GM23248 (cell line): ENCODE data around the gene COL17A1. TPM values are rescaled to one million over a fixed set of nuclear protein-coding genes. Genes with fewer than 3 reads are reported as not detected.

ENCODE experiments used
- DNase-seq: peaks from one replicate; pipeline ENCODE4 v3.0.0-alpha.2; 2015
- H2AFZ ChIP-seq: fragments of 200-600 bp; sonication (generic); 2 replicates; pipeline ENCODE4 v1.6.1; 2016; ENCODE audit warnings: antibody characterized with exemption
- H3F3A ChIP-seq: fragments of 200-600 bp; sonication (generic); 2 replicates; pipeline ENCODE4 v1.6.1; 2016; ENCODE audit warnings: mild to moderate bottlenecking, antibody characterized with exemption, mixed run types; ENCODE audit not compliant: insufficient read depth
- H3K27ac ChIP-seq: fragments of 200-600 bp; sonication (generic); 2 replicates; pipeline ENCODE4 v1.5.1; 2016; ENCODE audit warnings: mild to moderate bottlenecking
- H3K27me3 ChIP-seq: fragments of 200-600 bp; sonication (generic); replicated peaks from 2 replicates; pipeline ENCODE4 v1.6.1; 2016; ENCODE audit warnings: mild to moderate bottlenecking; ENCODE audit not compliant: insufficient read depth
- H3K36me3 ChIP-seq: fragments of 200-600 bp; sonication (generic); 2 replicates; pipeline ENCODE4 v1.6.1; 2016; ENCODE audit warnings: low read depth, mild to moderate bottlenecking
- H3K4me1 ChIP-seq: fragments of 200-600 bp; sonication (generic); 2 replicates; pipeline ENCODE4 v1.6.1; 2016; ENCODE audit warnings: mild to moderate bottlenecking; ENCODE audit not compliant: insufficient read depth
- H3K4me2 ChIP-seq: fragments of 200-600 bp; sonication (generic); one replicate; pipeline ENCODE4 v1.6.1; 2016; ENCODE audit warnings: mild to moderate bottlenecking; ENCODE audit not compliant: unreplicated experiment
- H3K4me3 ChIP-seq: fragments of 200-600 bp; sonication (generic); 2 replicates; pipeline ENCODE4 v1.5.1; 2016; ENCODE audit warnings: mild to moderate bottlenecking
- H3K79me2 ChIP-seq: fragments of 200-600 bp; sonication (generic); 2 replicates; pipeline ENCODE4 v1.6.1; 2016; ENCODE audit warnings: mild to moderate bottlenecking; ENCODE audit not compliant: insufficient read depth
- H3K9ac ChIP-seq: fragments of 200-600 bp; sonication (generic); 2 replicates; pipeline ENCODE4 v1.6.1; 2016; ENCODE audit warnings: mild to moderate bottlenecking
- H3K9me2 ChIP-seq: fragments of 200-600 bp; sonication (generic); 2 replicates; pipeline ENCODE4 v1.6.1; 2016; ENCODE audit warnings: mixed run types, mild to moderate bottlenecking, moderate library complexity; ENCODE audit not compliant: insufficient read depth
- H3K9me3 ChIP-seq: fragments of 200-600 bp; sonication (generic); one replicate; pipeline ENCODE4 v1.6.1; 2017; ENCODE audit warnings: low read depth
- H4K20me1 ChIP-seq: fragments of 200-600 bp; sonication (generic); 2 replicates; pipeline ENCODE4 v1.6.0; 2016; ENCODE audit not compliant: insufficient read depth
- EZH2 ChIP-seq: fragments of 200-600 bp; sonication (generic); IDR thresholded peaks from 2 replicates; pipeline ENCODE4 v1.6.1; 2018; ENCODE audit warnings: antibody characterized with exemption, mild to moderate bottlenecking; ENCODE audit not compliant: insufficient read depth, poor library complexity, severe bottlenecking
- EZH2phosphoT487 ChIP-seq: fragments of 200-600 bp; sonication (generic); IDR thresholded peaks from 2 replicates; pipeline ENCODE4 v1.6.1; 2018; ENCODE audit warnings: antibody characterized with exemption, moderate library complexity, mild to moderate bottlenecking, low read depth; ENCODE audit not compliant: insufficient read depth
- WGBS, 2 experiments: methylation state at CpG; one replicate each; pipeline ENCODE4 v1.1.6; 2015 to 2017; ENCODE audit warnings: low lambda C conversion rate in 2 of 2, low coverage in 1 of 2; ENCODE audit errors: missing lambda C conversion rate in 2 of 2; 5-methylcytosine and 5-hydroxymethylcytosine counted together
- in situ Hi-C: fragments of 300-500 bp; cut with MboI; formaldehyde crosslinking; loops from 2 replicates; pipeline ENCODE4 v1.15.0; 2020
- microRNA counts: library from miRNA; unstranded; fragments of <30 nt; microRNA quantifications from one replicate; lab custom pipeline; 2016
- microRNA-seq: library from miRNA; unstranded; fragments of <30 nt; microRNA quantifications from one replicate; pipeline ENCODE4, GENCODE V29; 2016; ENCODE audit warnings: borderline number of aligned reads
- polyA plus RNA-seq: library from polyadenylated mRNA; unstranded; fragments of >200 nt; fragmentation: Nextera tagmentation; extraction: Ambion mirVana; gene quantifications from 2 replicates; pipeline ENCODE4 v1.2.1, GENCODE V29; 2016
- total RNA-seq: library from RNA; depleted of rRNA; stranded (reverse); fragments of >200 nt; shearing (Covaris generic); gene quantifications from 2 replicates; pipeline ENCODE4 v1.2.3, GENCODE V29; 2014; rRNA removed

Gene COL17A1
- total and polyA plus RNA-seq, 2 experiments from 2014 or later: 0.51 TPM; not detected in 1

DNA sequence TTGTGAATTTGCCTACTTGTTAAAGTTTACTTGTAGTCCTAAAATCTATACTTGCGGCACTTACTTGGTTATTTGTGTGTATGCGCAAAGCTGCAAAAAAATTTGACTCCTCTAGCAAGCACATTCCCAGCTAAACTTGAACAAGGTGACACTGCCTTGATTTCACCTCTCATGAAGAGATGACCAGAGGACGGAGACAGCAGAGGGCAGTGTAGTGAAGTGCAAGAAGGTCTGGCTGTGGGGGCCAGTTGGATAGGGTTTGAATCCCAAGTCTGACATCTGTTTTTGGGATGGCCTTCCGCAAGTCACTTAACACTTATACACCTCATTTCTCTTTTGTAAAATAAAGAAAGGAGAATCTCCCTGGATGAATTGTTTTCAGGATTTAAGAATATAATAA is 103.0 kb downstream of the COL17A1 start:
- Histone ChIP-seq H3K27me3 (no peaks in the 10 kb centered on the region), H2AFZ (no peak overlapping the region), H3K4me3 (no peak overlapping the region), H3K9ac (no peak overlapping the region), H3K36me3 (no peaks in the 10 kb centered on the region), H3K79me2 (peaks cover 100% of the 10 kb centered on the region), H3K9me2 (no peaks in the 10 kb centered on the region), H3K9me3 (no peaks in the 10 kb centered on the region), H3K4me1 (peaks cover 28% of the 10 kb centered on the region), H4K20me1 (peaks cover 12% of the 10 kb centered on the region; the same call in 1 of the 2 replicates), H3K4me2 (no peak overlapping the region), H3K27ac (no peak overlapping the region), H3F3A (no peaks in the 10 kb centered on the region)
- peak; percentile 9 for DNase-seq
- in situ Hi-C loops: no loop called here
- 93 to 98% methylated on average over 4 of the region's 4 CpGs for WGBS, 2 experiments
- TF ChIP-seq EZH2phosphoT487: no peak
- TF ChIP-seq EZH2: no peak

MicroRNA genes within 50 kb of the gene (microRNA counts, 767-probe panel; counts per million panel counts)
- microRNA hsa-miR-936 (lab: Ali Mortazavi, UCI): 447 counts per million, percentile 86 among the panel's probes with 10 or more counts

Small RNA genes lying within 50 kb of the gene (microRNA-seq; reads per million reads assigned to microRNA genes)
- not detected for gene MIR936

Other genes with a start within 250 kb of the COL17A1 start
- 58.0 and 64.0 TPM in 2 replicates for gene SH3PXD2A, start 230.3 kb downstream of the COL17A1 start, total RNA-seq
- 31.4 and 34.0 TPM in 2 replicates for gene SH3PXD2A, start 230.3 kb downstream of the COL17A1 start, polyA plus RNA-seq
- 20.5 and 23.5 TPM in 2 replicates for gene STN1, start 167.7 kb downstream of the COL17A1 start, total RNA-seq
- 20.8 and 21.6 TPM in 2 replicates for gene STN1, start 167.7 kb downstream of the COL17A1 start, polyA plus RNA-seq
- gene SLK, start 118.7 kb downstream of the COL17A1 start, total RNA-seq: 37.1 and 37.3 TPM in 2 replicates
- gene SLK, start 118.7 kb downstream of the COL17A1 start, polyA plus RNA-seq: 6.6 and 6.8 TPM in 2 replicates
- gene SFR1, start 36.3 kb upstream of the COL17A1 start, total RNA-seq: 4.4 and 4.6 TPM in 2 replicates
- gene SFR1, start 36.3 kb upstream of the COL17A1 start, polyA plus RNA-seq: 9.1 TPM in 2 replicates
- not detected in 2 replicates for gene CFAP43, start 146.5 kb upstream of the COL17A1 start, total RNA-seq
- gene CFAP43, start 146.5 kb upstream of the COL17A1 start, polyA plus RNA-seq: 0.14 and 0.29 TPM in 2 replicates
- 143 and 236 TPM in 2 replicates for gene GSTO1, start 169.0 kb upstream of the COL17A1 start, total RNA-seq
- 375 and 387 TPM in 2 replicates for gene GSTO1, start 169.0 kb upstream of the COL17A1 start, polyA plus RNA-seq
- 1.1 and 8.7 TPM in 2 replicates for gene GSTO2, start 183.3 kb upstream of the COL17A1 start, total RNA-seq
- gene GSTO2, start 183.3 kb upstream of the COL17A1 start, polyA plus RNA-seq: 2.2 TPM in 2 replicates